ENCODE measurements around the gene NEK5. TPM values are rescaled to one million over a fixed set of nuclear protein-coding genes. Genes with fewer than 3 reads are reported as not detected.
"Not testable (repeated sequence)": the region's sequence is repeated elsewhere in the genome, so short reads cannot be mapped to it uniquely, and the experiment has no call there.

The NEK5 gene
- total RNA-seq, 1 donor from 2014 or later: 0.97 TPM

GRCh38 chr13:52169839-52170238, 41.0 kb upstream of the NEK5 start:
- peaks cover 13% of the 10 kb centered on the region for H3K4me1 Mint-ChIP-seq (ENCODE audit: unreplicated experiment)
- DNase-seq (ENCODE audit: low spot score): no peak
- peaks cover 13% of the 10 kb centered on the region for H3K36me3 Mint-ChIP-seq (ENCODE audit: low read depth, unreplicated experiment)
- H3K27ac Mint-ChIP-seq (ENCODE audit: unreplicated experiment): no peak overlapping the region
- TF ChIP-seq CTCF (IDR thresholded peaks at IDR 0.05; ENCODE audit: unreplicated experiment): no peak
- H3K27me3 Mint-ChIP-seq (ENCODE audit: unreplicated experiment): no peaks in the 10 kb centered on the region
- H3K9me3 Mint-ChIP-seq (ENCODE audit: unreplicated experiment): no peaks in the 10 kb centered on the region
- H3K4me3 Mint-ChIP-seq (ENCODE audit: unreplicated experiment): no peak overlapping the region

GRCh38 chr13:52165411-52165810, 36.5 kb upstream of the NEK5 start:
- no peak for DNase-seq (ENCODE audit: low spot score)
- no peak overlapping the region for H3K4me3 Mint-ChIP-seq (ENCODE audit: unreplicated experiment)
- peaks cover 6% of the 10 kb centered on the region for H3K36me3 Mint-ChIP-seq (ENCODE audit: low read depth, unreplicated experiment)
- H3K4me1 Mint-ChIP-seq (ENCODE audit: unreplicated experiment): peaks cover 45% of the 10 kb centered on the region
- peak overlapping the region; percentile 67 for H3K27ac Mint-ChIP-seq (ENCODE audit: unreplicated experiment)
- no peaks in the 10 kb centered on the region for H3K27me3 Mint-ChIP-seq (ENCODE audit: unreplicated experiment)
- no peaks in the 10 kb centered on the region for H3K9me3 Mint-ChIP-seq (ENCODE audit: unreplicated experiment)
- no peak for TF ChIP-seq CTCF (IDR thresholded peaks at IDR 0.05; ENCODE audit: unreplicated experiment)

- Mint-ChIP-seq H3K27ac (ENCODE audit: unreplicated experiment) (no peak overlapping the region), H3K9me3 (ENCODE audit: unreplicated experiment) (no peaks in the 10 kb centered on the region), H3K4me1 (ENCODE audit: unreplicated experiment) (peaks cover 47% of the 10 kb centered on the region), H3K27me3 (ENCODE audit: unreplicated experiment) (no peaks in the 10 kb centered on the region), H3K4me3 (ENCODE audit: unreplicated experiment) (no peak overlapping the region), H3K36me3 (ENCODE audit: low read depth, unreplicated experiment) (peaks cover 6% of the 10 kb centered on the region)
- no peak for DNase-seq (ENCODE audit: low spot score)
- no peak for TF ChIP-seq CTCF (IDR thresholded peaks at IDR 0.05; ENCODE audit: unreplicated experiment)
These were observed 36.1 kb upstream of the NEK5 start for GRCh38 chr13:52164989-52165388.

GRCh38 chr13:52163878-52164277, 35.0 kb upstream of the NEK5 start:
- peak overlapping the region; percentile 17 for H3K27ac Mint-ChIP-seq (ENCODE audit: unreplicated experiment)
- not testable (repeated sequence) for H3K9me3 Mint-ChIP-seq (ENCODE audit: unreplicated experiment); H3K27me3 Mint-ChIP-seq (ENCODE audit: unreplicated experiment); DNase-seq (ENCODE audit: low spot score); H3K36me3 Mint-ChIP-seq (ENCODE audit: low read depth, unreplicated experiment)
- H3K4me3 Mint-ChIP-seq (ENCODE audit: unreplicated experiment): peak overlapping the region; percentile 3
- peaks cover 52% of the 10 kb centered on the region for H3K4me1 Mint-ChIP-seq (ENCODE audit: unreplicated experiment)

GRCh38 chr13:52162279-52163101, 33.6 kb upstream of the NEK5 start:
- H3K4me3 Mint-ChIP-seq (ENCODE audit: unreplicated experiment): no peak overlapping the region
- peaks cover 6% of the 10 kb centered on the region for H3K36me3 Mint-ChIP-seq (ENCODE audit: low read depth, unreplicated experiment)
- H3K4me1 Mint-ChIP-seq (ENCODE audit: unreplicated experiment): peaks cover 64% of the 10 kb centered on the region
- TF ChIP-seq CTCF (IDR thresholded peaks at IDR 0.05; ENCODE audit: unreplicated experiment): no peak
- DNase-seq (ENCODE audit: low spot score): no peak
- H3K27ac Mint-ChIP-seq (ENCODE audit: unreplicated experiment): peak overlapping the region; percentile 92
- H3K9me3 Mint-ChIP-seq (ENCODE audit: unreplicated experiment): no peaks in the 10 kb centered on the region
- no peaks in the 10 kb centered on the region for H3K27me3 Mint-ChIP-seq (ENCODE audit: unreplicated experiment)
